ENCODE data around the gene PRRC1.

PRRC1 gene

DNA sequence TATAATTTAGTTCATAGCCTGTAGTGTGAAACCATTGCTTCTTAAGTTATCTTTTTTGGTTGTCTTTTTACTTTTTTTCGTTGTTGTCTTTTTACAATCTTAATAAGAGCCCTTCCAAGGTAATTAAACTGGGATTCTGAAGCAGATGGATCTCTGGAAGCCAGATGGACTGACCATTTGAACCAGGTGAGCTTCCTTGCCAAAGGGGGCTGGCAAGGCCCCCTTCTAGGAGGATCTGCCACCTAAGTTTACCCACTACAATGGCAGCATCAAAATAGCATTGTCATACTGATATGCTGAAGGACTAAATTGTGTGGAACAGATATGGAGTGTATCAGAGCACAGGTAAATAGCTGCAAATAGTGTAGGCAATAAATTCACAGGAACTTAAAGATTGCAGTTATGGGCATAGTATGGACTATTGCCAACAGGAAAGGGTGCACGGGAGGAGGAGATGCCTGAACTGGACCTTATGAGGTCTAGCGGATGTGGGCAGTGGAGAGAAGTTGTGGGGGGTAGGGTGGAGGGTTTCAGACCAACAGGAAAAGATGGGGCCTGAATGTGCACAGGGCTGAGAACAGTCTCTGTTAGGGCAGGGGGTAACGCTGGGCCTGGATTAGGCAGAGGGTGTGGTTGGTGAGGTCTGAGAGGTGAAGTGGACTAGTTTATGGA is 69.9 kb downstream of the PRRC1 start:
- H3K4me3 Mint-ChIP-seq, result no peak overlapping the region
- TF ChIP-seq, protein P1, sequence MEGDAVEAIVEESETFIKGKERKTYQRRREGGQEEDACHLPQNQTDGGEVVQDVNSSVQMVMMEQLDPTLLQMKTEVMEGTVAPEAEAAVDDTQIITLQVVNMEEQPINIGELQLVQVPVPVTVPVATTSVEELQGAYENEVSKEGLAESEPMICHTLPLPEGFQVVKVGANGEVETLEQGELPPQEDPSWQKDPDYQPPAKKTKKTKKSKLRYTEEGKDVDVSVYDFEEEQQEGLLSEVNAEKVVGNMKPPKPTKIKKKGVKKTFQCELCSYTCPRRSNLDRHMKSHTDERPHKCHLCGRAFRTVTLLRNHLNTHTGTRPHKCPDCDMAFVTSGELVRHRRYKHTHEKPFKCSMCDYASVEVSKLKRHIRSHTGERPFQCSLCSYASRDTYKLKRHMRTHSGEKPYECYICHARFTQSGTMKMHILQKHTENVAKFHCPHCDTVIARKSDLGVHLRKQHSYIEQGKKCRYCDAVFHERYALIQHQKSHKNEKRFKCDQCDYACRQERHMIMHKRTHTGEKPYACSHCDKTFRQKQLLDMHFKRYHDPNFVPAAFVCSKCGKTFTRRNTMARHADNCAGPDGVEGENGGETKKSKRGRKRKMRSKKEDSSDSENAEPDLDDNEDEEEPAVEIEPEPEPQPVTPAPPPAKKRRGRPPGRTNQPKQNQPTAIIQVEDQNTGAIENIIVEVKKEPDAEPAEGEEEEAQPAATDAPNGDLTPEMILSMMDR (IDR thresholded peaks at IDR 0.05; ENCODE audit: unreplicated experiment in 3 of 3), result no peak
- H3K36me3 Mint-ChIP-seq (ENCODE audit: low read depth), result no peaks in the 10 kb centered on the region
- H3K9me3 Mint-ChIP-seq, result peaks cover 5% of the 10 kb centered on the region
- no peaks in the 10 kb centered on the region for H3K27me3 Mint-ChIP-seq (ENCODE audit: low read depth)
- H3K4me1 Mint-ChIP-seq, result no peaks in the 10 kb centered on the region
- peak overlapping the region in 2 of 3 experiments; percentile 40 to 65 for H3K27ac Mint-ChIP-seq

- H3K36me3 Mint-ChIP-seq (ENCODE audit: low read depth), result no peaks in the 10 kb centered on the region
- no peak overlapping the region for H3K4me3 Mint-ChIP-seq
- H3K27me3 Mint-ChIP-seq (ENCODE audit: low read depth), result no peaks in the 10 kb centered on the region
- TF ChIP-seq, protein P1 (IDR thresholded peaks at IDR 0.05; ENCODE audit: unreplicated experiment in 3 of 3), result no peak
- H3K4me1 Mint-ChIP-seq, result no peaks in the 10 kb centered on the region
- H3K27ac Mint-ChIP-seq, result peak overlapping the region in 1 of 3 experiments; percentile 40
- peaks cover 4% of the 10 kb centered on the region for H3K9me3 Mint-ChIP-seq
Measured at GRCh38 chr5:127588368-127588767, 70.9 kb downstream of the PRRC1 start.

DNA sequence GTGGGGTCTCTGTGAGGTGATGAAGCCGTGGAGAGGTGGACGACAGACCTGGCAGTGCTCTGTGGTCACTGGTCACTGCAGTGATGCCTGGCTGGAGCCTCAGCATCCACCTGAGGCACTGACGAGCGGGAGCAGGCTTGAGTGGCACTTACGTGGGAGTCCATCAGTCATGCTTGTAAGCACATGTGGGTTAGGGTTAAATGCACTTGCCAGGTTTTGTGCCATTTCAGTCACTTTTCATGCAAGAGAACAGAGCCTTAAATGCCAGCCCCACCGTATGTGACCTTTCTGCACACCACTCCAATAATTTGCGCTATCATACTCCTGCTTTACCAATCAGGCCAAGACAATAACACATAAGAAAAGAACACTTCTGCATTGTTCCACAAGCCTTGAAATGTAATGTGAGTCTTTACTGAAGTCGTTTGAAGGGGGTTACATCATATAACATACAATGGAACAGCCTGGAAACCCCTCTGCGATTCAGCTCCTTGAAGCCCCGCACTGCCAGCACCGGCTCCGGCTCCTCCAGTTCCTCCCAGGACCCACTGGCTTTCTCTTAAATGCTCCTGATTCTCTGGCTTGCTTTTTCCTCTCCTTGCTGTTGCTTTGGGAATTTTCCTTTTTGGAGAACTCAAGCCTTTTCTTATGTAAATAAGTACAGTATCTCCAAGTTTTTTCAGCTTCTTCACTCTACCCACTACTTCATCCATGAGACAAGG is 72.0 kb downstream of the PRRC1 start:
- Mint-ChIP-seq H3K4me3 (no peak overlapping the region), H3K9me3 (no peaks in the 10 kb centered on the region), H3K4me1 (no peaks in the 10 kb centered on the region), H3K36me3 (ENCODE audit: low read depth) (no peaks in the 10 kb centered on the region), H3K27ac (peak overlapping the region in 1 of 3 experiments; percentile 36), H3K27me3 (ENCODE audit: low read depth) (no peaks in the 10 kb centered on the region)
- TF ChIP-seq, protein P1 (IDR thresholded peaks at IDR 0.05; ENCODE audit: unreplicated experiment in 3 of 3), result no peak

DNA sequence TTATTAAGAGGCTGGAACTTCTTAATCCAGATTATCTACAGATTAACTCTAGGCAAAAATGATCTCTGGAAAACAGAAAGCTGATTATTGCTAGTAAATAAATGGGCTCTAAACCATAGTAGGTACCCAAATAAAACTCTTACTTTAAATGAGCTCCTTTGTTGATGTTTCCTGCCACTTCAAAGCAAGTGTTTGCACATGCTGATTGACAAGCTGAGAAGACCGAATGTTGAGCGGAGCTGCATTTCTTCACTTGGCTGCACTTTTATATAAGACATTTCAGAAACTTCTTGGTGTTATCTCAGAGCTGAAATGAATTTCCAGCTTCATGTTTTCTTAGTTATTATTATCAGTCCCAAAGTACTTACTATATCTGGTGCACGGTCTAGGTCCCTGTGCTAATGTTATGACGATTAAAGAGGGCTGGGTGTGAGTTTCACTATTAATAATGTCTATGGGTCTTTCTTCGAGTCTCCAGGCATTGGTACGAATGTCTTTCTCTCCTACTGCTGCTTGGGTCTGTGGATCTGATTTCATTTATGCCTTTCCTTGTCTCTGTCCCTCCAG is 72.8 kb downstream of the PRRC1 start:
- Mint-ChIP-seq H3K27ac (no peak overlapping the region), H3K36me3 (ENCODE audit: low read depth) (no peaks in the 10 kb centered on the region), H3K9me3 (no peaks in the 10 kb centered on the region), H3K4me3 (no peak overlapping the region), H3K4me1 (no peaks in the 10 kb centered on the region), H3K27me3 (ENCODE audit: low read depth) (no peaks in the 10 kb centered on the region)
- TF ChIP-seq, protein P1 (IDR thresholded peaks at IDR 0.05; ENCODE audit: unreplicated experiment in 3 of 3), result no peak

GRCh38 chr5:127595484-127596368 is 78.3 kb downstream of the PRRC1 start:
- TF ChIP-seq, protein P1 (IDR thresholded peaks at IDR 0.05; ENCODE audit: unreplicated experiment in 3 of 3), result no peak
- Mint-ChIP-seq H3K27me3 (ENCODE audit: low read depth) (no peaks in the 10 kb centered on the region), H3K36me3 (ENCODE audit: low read depth) (no peaks in the 10 kb centered on the region), H3K9me3 (no peaks in the 10 kb centered on the region), H3K4me3 (no peak overlapping the region), H3K4me1 (peaks cover 9% of the 10 kb centered on the region), H3K27ac (peak overlapping the region in 1 of 3 experiments; percentile 4)
